ENCODE results near the gene SNU13. TPM values are rescaled to one million over a fixed set of nuclear protein-coding genes. Genes with fewer than 3 reads are reported as not detected.
"Not testable (repeated sequence)": the region's sequence is repeated elsewhere in the genome, so short reads cannot be mapped to it uniquely, and the experiment has no call there.

The SNU13 gene
- total RNA-seq, 2 experiments from 2014 or later, result 275 to 299 TPM

GRCh38 chr22:41642331-41643110, 46.1 kb downstream of the SNU13 start:
- no peaks in the 10 kb centered on the region for H3K9me3 Mint-ChIP-seq

GRCh38 chr22:41641854-41642253, 46.8 kb downstream of the SNU13 start:
- no peaks in the 10 kb centered on the region for H3K9me3 Mint-ChIP-seq
- H3K36me3 Mint-ChIP-seq (ENCODE audit: low read depth), result peaks cover 45% of the 10 kb centered on the region
- H3K4me1 Mint-ChIP-seq (ENCODE audit: low read depth), result peaks cover 4% of the 10 kb centered on the region
- DNase-seq (no peak), ATAC-seq (no peak)
- TF ChIP-seq, protein P1, sequence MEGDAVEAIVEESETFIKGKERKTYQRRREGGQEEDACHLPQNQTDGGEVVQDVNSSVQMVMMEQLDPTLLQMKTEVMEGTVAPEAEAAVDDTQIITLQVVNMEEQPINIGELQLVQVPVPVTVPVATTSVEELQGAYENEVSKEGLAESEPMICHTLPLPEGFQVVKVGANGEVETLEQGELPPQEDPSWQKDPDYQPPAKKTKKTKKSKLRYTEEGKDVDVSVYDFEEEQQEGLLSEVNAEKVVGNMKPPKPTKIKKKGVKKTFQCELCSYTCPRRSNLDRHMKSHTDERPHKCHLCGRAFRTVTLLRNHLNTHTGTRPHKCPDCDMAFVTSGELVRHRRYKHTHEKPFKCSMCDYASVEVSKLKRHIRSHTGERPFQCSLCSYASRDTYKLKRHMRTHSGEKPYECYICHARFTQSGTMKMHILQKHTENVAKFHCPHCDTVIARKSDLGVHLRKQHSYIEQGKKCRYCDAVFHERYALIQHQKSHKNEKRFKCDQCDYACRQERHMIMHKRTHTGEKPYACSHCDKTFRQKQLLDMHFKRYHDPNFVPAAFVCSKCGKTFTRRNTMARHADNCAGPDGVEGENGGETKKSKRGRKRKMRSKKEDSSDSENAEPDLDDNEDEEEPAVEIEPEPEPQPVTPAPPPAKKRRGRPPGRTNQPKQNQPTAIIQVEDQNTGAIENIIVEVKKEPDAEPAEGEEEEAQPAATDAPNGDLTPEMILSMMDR (IDR thresholded peaks at IDR 0.05), result no peak
- no peak overlapping the region for H3K27ac Mint-ChIP-seq
- H3K4me3 Mint-ChIP-seq, result no peak overlapping the region
- H3K27me3 Mint-ChIP-seq, result no peaks in the 10 kb centered on the region
- intact Hi-C loops (cut with micrococcal nuclease), result no loop called here
- ChIA-PET POLR2A (no interaction called here), CTCF (interaction anchor here (0.8 kb wide), 1 partner anchor 13 kb away, joined by 3 read pairs; no protein-coding TSS in a partner anchor)

More at GRCh38 chr22:41642331-41643110, 46.1 kb downstream of the SNU13 start:
- Mint-ChIP-seq H3K27me3 (no peaks in the 10 kb centered on the region), H3K4me1 (ENCODE audit: low read depth) (peaks cover 5% of the 10 kb centered on the region), H3K4me3 (no peak overlapping the region), H3K27ac (no peak overlapping the region), H3K36me3 (ENCODE audit: low read depth) (peaks cover 44% of the 10 kb centered on the region)
- no peak for ATAC-seq
- TF ChIP-seq, protein P1 (IDR thresholded peaks at IDR 0.05), result no peak
- no peak for DNase-seq
- ChIA-PET POLR2A (interaction anchor here (1.1 to 1.5 kb wide), 3 partner anchors 15 to 18 kb away, joined by 3 to 4 read pairs (median 4); no protein-coding TSS in a partner anchor), CTCF (interaction anchor here (0.8 to 1.2 kb wide), 2 partner anchors 12 to 24 kb away, joined by 3 read pairs; no protein-coding TSS in a partner anchor)
- intact Hi-C loops (cut with micrococcal nuclease), result no loop called here

- H3K9me3 Mint-ChIP-seq, result no peaks in the 10 kb centered on the region
- ChIA-PET CTCF (interaction anchor here (1.1 to 1.9 kb wide), 3 partner anchors 17 to 58 kb away, joined by 3 to 10 read pairs (median 3); no protein-coding TSS in a partner anchor), POLR2A (interaction anchor here (0.9 to 4.5 kb wide), 5 partner anchors 8 to 22 kb away, joined by 3 to 18 read pairs (median 4); partner anchors contain the start of gene XRCC6)
- H3K36me3 Mint-ChIP-seq (ENCODE audit: low read depth), result peaks cover 64% of the 10 kb centered on the region
- ATAC-seq (no peak), DNase-seq (no peak)
- intact Hi-C loops (cut with micrococcal nuclease), result no loop called here
- no peaks in the 10 kb centered on the region for H3K27me3 Mint-ChIP-seq
- H3K27ac Mint-ChIP-seq, result no peak overlapping the region
- TF ChIP-seq, protein P1 (IDR thresholded peaks at IDR 0.05), result no peak
- peaks cover 7% of the 10 kb centered on the region for H3K4me1 Mint-ChIP-seq (ENCODE audit: low read depth)
- H3K4me3 Mint-ChIP-seq, result no peak overlapping the region
Observed at GRCh38 chr22:41638748-41639147, 49.9 kb downstream of the SNU13 start.

GRCh38 chr22:41638124-41638523, 50.5 kb downstream of the SNU13 start:
- H3K36me3 Mint-ChIP-seq (ENCODE audit: low read depth), result peaks cover 68% of the 10 kb centered on the region
- intact Hi-C loops (cut with micrococcal nuclease), result no loop called here
- TF ChIP-seq, protein P1 (IDR thresholded peaks at IDR 0.05), result no peak
- no peak overlapping the region for H3K4me3 Mint-ChIP-seq
- no peak for DNase-seq
- no peaks in the 10 kb centered on the region for H3K27me3 Mint-ChIP-seq
- H3K27ac Mint-ChIP-seq, result no peak overlapping the region
- CTCF ChIA-PET, result interaction anchor here (1.1 to 1.9 kb wide), 3 partner anchors 16 to 59 kb away, joined by 3 to 10 read pairs (median 3); no protein-coding TSS in a partner anchor
- POLR2A ChIA-PET, result interaction anchor here (0.9 to 4.5 kb wide), 6 partner anchors 9 to 44 kb away, joined by 3 to 18 read pairs (median 4); partner anchors contain the start of gene XRCC6
- H3K4me1 Mint-ChIP-seq (ENCODE audit: low read depth), result peaks cover 7% of the 10 kb centered on the region
- H3K9me3 Mint-ChIP-seq, result no peaks in the 10 kb centered on the region
- ATAC-seq, result no peak

DNA sequence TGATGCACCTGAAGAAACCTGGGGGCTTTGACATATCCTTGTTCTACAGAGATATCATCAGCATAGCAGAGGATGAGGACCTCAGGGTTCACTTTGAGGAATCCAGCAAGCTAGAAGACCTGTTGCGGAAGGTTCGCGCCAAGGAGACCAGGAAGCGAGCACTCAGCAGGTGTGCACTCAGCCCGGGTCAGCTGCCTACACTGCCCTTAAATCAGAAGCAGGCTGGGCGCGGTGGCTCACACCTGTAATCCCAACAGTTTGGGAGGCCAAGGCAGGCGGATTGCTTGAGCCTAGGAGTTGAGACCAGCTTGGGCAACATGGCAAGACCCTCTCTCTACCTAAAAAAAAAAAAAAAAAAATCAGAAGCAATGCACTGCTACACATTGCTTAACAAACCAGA, 51.0 kb downstream of the SNU13 start:
- ATAC-seq; H3K9me3 Mint-ChIP-seq; DNase-seq; H3K27me3 Mint-ChIP-seq; H3K27ac Mint-ChIP-seq; H3K4me3 Mint-ChIP-seq; intact Hi-C loops (cut with micrococcal nuclease); H3K4me1 Mint-ChIP-seq (ENCODE audit: low read depth): not testable (repeated sequence)
- ChIA-PET CTCF (interaction anchor here (1.2 to 1.9 kb wide), 2 partner anchors 29 to 59 kb away, joined by 3 to 10 read pairs; no protein-coding TSS in a partner anchor), POLR2A (interaction anchor here (0.9 to 4.5 kb wide), 5 partner anchors 14 to 44 kb away, joined by 3 to 18 read pairs (median 4); partner anchors contain the start of gene XRCC6)
- H3K36me3 Mint-ChIP-seq (ENCODE audit: low read depth), result peaks cover 66% of the 10 kb centered on the region
